OCI-LY3 (cell line): ENCODE measurements around the gene PRDX5.
"Not testable (repeated sequence)": the region's sequence is repeated elsewhere in the genome, so short reads cannot be mapped to it uniquely, and the experiment has no call there.

Source experiments
- H2AFZ ChIP-seq: fragments of 200-600, 300-600 bp; shearing (Covaris generic); 2 replicates; pipeline ENCODE4 v1.6.0; 2014; ENCODE audit warnings: antibody characterized with exemption, low read depth, low read length
- H3K27ac ChIP-seq: fragments of 200-600, 300-600 bp; sonication (generic); 2 replicates; pipeline ENCODE4 v1.5.1; 2014; ENCODE audit warnings: mild to moderate bottlenecking, low read length, moderate library complexity, mixed read lengths
- H3K27me3 ChIP-seq: fragments of 200-600, 300-600 bp; sonication (generic); 2 replicates; pipeline ENCODE4 v1.6.1; 2014; ENCODE audit warnings: low read depth, low read length, mixed read lengths
- H3K36me3 ChIP-seq: fragments of 200-600, 300-600 bp; sonication (generic); replicated peaks from 2 replicates; pipeline ENCODE3; 2014; ENCODE audit warnings: low read depth, low read length, mixed read lengths
- H3K4me1 ChIP-seq: fragments of 300-600, 200-600 bp; sonication (generic); 2 replicates; pipeline ENCODE4 v1.6.1; 2014; ENCODE audit warnings: low read length, mixed read lengths
- H3K4me2 ChIP-seq: fragments of 200-600, 300-600 bp; sonication (generic); 2 replicates; pipeline ENCODE4 v1.6.1; 2014; ENCODE audit warnings: low read length, mixed read lengths
- H3K4me3 ChIP-seq: fragments of 300-600, 200-600 bp; sonication (generic); 2 replicates; pipeline ENCODE4 v1.5.1; 2014; ENCODE audit warnings: antibody characterized with exemption, mild to moderate bottlenecking, low read length, moderate library complexity
- H3K79me2 ChIP-seq: fragments of 300-600, 200-600 bp; shearing (Covaris generic); 2 replicates; pipeline ENCODE4 v1.6.1; 2014; ENCODE audit warnings: mild to moderate bottlenecking, low read length, mixed read lengths
- H3K9ac ChIP-seq: fragments of 300-600, 200-600 bp; shearing (Covaris generic); 2 replicates; pipeline ENCODE4 v1.6.0; 2014; ENCODE audit warnings: mild to moderate bottlenecking, low read length, moderate library complexity
- H3K9me3 ChIP-seq: fragments of 200-600, 300-600 bp; shearing (Covaris generic); 2 replicates; pipeline ENCODE4 v1.6.1; 2014; ENCODE audit warnings: low read length, mixed read lengths; ENCODE audit not compliant: insufficient read depth
- H4K20me1 ChIP-seq: fragments of 200-600, 300-600 bp; sonication (generic); 2 replicates; pipeline ENCODE4 v1.6.1; 2016; ENCODE audit warnings: low read length, mixed read lengths; ENCODE audit not compliant: insufficient read depth
- EZH2phosphoT487 ChIP-seq: fragments of 200-600 bp; shearing (Covaris generic); IDR thresholded peaks from 2 replicates; pipeline ENCODE4 v1.6.1; 2018; ENCODE audit warnings: antibody characterized with exemption, mixed run types, low read depth
- TF ChIP-seq, protein P1 (sequence below): fragments of 200-600, 300-600 bp; sonication (generic); IDR thresholded peaks from 2 replicates; pipeline ENCODE4 v1.5.1; 2014; ENCODE audit warnings: antibody characterized with exemption, low read length, low read depth

PRDX5 gene

DNA sequence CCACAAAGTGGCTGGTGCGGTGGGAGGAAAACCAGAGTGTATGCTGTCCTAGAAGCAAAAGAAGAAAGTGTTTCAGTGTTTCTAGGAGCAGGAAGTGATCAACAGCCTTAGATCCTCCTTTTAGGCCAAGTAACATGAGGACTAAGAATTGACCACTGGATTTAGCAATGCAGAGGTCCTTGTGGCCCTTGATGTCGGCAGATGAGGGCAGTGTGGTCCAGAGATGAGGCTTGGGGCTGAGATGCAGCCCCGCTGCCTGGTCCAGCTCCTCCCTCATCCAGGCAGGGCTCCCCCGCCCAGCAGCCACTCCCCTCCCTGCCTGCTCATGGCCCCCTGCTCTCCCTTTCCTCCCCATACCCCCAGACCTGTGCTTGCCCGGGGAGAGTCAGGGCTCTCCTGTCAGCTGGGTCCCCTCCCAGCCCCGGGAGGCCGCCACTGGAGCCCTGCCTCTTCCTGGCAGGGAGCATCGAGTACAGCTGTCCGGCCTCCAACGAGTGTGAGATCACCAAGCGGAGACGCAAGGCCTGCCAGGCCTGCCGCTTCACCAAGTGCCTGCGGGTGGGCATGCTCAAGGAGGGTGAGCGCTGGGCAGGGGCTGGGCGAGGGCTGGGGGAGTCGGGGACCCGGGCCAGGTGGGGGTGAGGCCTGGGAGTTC, 4.3 kb upstream of the PRDX5 start:
- Histone ChIP-seq H2AFZ (no peak overlapping the region), H3K4me1 (peaks cover 8% of the 10 kb centered on the region), H4K20me1 (no peaks in the 10 kb centered on the region), H3K9ac (no peak overlapping the region), H3K4me2 (no peak overlapping the region), H3K4me3 (no peak overlapping the region), H3K9me3 (no peaks in the 10 kb centered on the region), H3K27me3 (no peaks in the 10 kb centered on the region), H3K79me2 (peaks cover 59% of the 10 kb centered on the region), H3K27ac (no peak overlapping the region), H3K36me3 (peaks cover 17% of the 10 kb centered on the region)
- TF ChIP-seq, protein P1, sequence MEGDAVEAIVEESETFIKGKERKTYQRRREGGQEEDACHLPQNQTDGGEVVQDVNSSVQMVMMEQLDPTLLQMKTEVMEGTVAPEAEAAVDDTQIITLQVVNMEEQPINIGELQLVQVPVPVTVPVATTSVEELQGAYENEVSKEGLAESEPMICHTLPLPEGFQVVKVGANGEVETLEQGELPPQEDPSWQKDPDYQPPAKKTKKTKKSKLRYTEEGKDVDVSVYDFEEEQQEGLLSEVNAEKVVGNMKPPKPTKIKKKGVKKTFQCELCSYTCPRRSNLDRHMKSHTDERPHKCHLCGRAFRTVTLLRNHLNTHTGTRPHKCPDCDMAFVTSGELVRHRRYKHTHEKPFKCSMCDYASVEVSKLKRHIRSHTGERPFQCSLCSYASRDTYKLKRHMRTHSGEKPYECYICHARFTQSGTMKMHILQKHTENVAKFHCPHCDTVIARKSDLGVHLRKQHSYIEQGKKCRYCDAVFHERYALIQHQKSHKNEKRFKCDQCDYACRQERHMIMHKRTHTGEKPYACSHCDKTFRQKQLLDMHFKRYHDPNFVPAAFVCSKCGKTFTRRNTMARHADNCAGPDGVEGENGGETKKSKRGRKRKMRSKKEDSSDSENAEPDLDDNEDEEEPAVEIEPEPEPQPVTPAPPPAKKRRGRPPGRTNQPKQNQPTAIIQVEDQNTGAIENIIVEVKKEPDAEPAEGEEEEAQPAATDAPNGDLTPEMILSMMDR: no peak
- no peak for TF ChIP-seq EZH2phosphoT487

DNA sequence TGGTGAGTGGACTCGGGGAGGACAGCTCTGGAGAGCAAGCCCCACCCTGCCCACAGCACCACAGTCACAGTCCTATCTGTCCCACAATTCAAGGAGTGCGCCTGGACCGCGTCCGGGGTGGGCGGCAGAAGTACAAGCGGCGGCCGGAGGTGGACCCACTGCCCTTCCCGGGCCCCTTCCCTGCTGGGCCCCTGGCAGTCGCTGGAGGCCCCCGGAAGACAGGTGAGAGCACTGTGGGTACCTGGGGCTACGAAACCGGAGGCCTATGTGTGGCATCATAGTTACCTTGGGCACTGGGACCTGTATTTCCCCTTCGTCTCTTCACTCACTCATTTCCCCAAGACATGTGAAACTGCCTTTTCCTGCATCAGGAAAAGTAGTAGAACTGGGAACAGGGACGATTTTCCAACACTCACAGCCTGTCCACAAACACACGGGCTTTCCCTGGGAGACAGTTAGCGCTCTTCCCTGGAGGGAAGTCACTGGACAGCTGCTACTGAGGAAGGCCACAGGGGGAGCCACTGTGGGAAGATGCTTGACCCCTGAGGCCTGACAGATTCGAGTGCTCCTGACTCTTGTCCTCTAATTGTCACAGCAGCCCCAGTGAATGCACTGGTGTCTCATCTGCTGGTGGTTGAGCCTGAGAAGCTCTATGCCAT, 3.6 kb upstream of the PRDX5 start:
- no peak overlapping the region for H3K4me2 ChIP-seq
- no peak overlapping the region for H3K4me3 ChIP-seq
- H3K27ac ChIP-seq: no peak overlapping the region
- H2AFZ ChIP-seq: no peak overlapping the region
- no peak for TF ChIP-seq EZH2phosphoT487
- TF ChIP-seq, protein P1: no peak
- H3K27me3 ChIP-seq: no peaks in the 10 kb centered on the region
- no peaks in the 10 kb centered on the region for H3K9me3 ChIP-seq
- H3K4me1 ChIP-seq: peaks cover 13% of the 10 kb centered on the region
- no peaks in the 10 kb centered on the region for H4K20me1 ChIP-seq
- peaks cover 65% of the 10 kb centered on the region for H3K79me2 ChIP-seq
- H3K9ac ChIP-seq: no peak overlapping the region
- H3K36me3 ChIP-seq: peaks cover 17% of the 10 kb centered on the region

DNA sequence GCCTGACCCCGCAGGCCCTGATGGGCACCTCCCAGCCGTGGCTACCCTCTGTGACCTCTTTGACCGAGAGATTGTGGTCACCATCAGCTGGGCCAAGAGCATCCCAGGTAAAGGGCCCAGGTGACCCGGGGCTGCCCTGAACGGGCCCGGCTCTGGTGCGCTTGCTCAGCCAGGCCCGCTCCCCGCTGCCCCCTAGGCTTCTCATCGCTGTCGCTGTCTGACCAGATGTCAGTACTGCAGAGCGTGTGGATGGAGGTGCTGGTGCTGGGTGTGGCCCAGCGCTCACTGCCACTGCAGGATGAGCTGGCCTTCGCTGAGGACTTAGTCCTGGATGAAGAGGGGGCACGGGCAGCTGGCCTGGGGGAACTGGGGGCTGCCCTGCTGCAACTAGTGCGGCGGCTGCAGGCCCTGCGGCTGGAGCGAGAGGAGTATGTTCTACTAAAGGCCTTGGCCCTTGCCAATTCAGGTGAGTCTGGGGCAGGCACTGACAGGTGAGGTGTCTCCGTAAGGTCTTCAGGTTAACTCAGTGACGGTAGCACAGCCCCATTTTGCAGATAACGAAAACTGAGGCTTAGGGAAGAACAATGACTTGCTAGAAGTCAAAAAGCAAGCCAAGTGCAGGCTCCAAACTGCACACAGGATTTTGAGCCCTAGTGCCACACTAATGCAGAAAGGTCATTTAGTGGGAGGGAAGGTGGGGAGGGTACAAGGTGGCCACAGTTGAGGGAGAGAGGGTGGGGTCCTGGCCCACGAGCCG, 2.9 kb upstream of the PRDX5 start:
- Histone ChIP-seq H2AFZ (no peak overlapping the region), H4K20me1 (no peaks in the 10 kb centered on the region), H3K36me3 (peaks cover 14% of the 10 kb centered on the region), H3K27me3 (no peaks in the 10 kb centered on the region), H3K27ac (no peak overlapping the region), H3K4me2 (no peak overlapping the region), H3K79me2 (peaks cover 61% of the 10 kb centered on the region), H3K4me3 (no peak overlapping the region), H3K9ac (no peak overlapping the region), H3K4me1 (peaks cover 14% of the 10 kb centered on the region), H3K9me3 (no peaks in the 10 kb centered on the region)
- no peak for TF ChIP-seq EZH2phosphoT487
- TF ChIP-seq, protein P1: no peak

DNA sequence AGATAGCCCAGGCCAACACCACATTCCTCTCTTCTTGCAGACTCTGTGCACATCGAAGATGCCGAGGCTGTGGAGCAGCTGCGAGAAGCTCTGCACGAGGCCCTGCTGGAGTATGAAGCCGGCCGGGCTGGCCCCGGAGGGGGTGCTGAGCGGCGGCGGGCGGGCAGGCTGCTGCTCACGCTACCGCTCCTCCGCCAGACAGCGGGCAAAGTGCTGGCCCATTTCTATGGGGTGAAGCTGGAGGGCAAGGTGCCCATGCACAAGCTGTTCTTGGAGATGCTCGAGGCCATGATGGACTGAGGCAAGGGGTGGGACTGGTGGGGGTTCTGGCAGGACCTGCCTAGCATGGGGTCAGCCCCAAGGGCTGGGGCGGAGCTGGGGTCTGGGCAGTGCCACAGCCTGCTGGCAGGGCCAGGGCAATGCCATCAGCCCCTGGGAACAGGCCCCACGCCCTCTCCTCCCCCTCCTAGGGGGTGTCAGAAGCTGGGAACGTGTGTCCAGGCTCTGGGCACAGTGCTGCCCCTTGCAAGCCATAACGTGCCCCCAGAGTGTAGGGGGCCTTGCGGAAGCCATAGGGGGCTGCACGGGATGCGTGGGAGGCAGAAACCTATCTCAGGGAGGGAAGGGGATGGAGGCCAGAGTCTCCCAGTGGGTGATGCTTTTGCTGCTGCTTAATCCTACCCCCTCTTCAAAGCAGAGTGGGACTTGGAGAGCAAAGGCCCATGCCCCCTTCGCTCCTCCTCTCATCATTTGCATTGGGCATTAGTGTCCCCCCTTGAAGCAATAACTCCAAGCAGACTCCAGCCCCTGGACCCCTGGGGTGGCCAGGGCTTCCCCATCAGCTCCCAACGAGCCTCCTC, 2.0 kb upstream of the PRDX5 start:
- peak overlapping the region; percentile 93 for H3K27ac ChIP-seq
- not testable (repeated sequence) for H3K27me3 ChIP-seq, H2AFZ ChIP-seq, H3K9me3 ChIP-seq, H4K20me1 ChIP-seq
- H3K4me1 ChIP-seq: peaks cover 14% of the 10 kb centered on the region
- peak overlapping the region; percentile 72 for H3K4me2 ChIP-seq
- peaks cover 56% of the 10 kb centered on the region for H3K79me2 ChIP-seq
- peaks cover 18% of the 10 kb centered on the region for H3K36me3 ChIP-seq
- peak overlapping the region; percentile 90 for H3K9ac ChIP-seq
- H3K4me3 ChIP-seq: peak overlapping the region; percentile 85
